SU-DHL-6 (cell line): ENCODE data around the gene DHX30.

Experiments used
- H2AFZ ChIP-seq: fragments of 200-600 bp; sonication (generic); 2 replicates; pipeline ENCODE4 v1.6.1; 2014; ENCODE audit warnings: low read depth, mild to moderate bottlenecking, moderate library complexity, mixed read lengths, antibody characterized with exemption, low read length; ENCODE audit not compliant: severe bottlenecking
- H3F3A ChIP-seq: fragments of 200-600 bp; shearing (Covaris generic); 2 replicates; pipeline ENCODE4 v1.6.0; 2016; ENCODE audit warnings: antibody characterized with exemption, mild to moderate bottlenecking; ENCODE audit not compliant: insufficient read depth
- H3K27ac ChIP-seq: fragments of 200-600 bp; sonication (generic); 2 replicates; pipeline ENCODE4 v1.5.1; 2016; ENCODE audit warnings: low read depth, mild to moderate bottlenecking, low read length, moderate library complexity, mixed read lengths
- H3K27me3 ChIP-seq: fragments of 200-600 bp; sonication (generic), shearing (Covaris generic); 2 replicates; pipeline ENCODE4 v1.6.0; 2014; ENCODE audit warnings: mild to moderate bottlenecking, low read length
- H3K36me3 ChIP-seq: fragments of 200-600 bp; sonication (generic); 2 replicates; pipeline ENCODE4 v1.6.1; 2014; ENCODE audit warnings: mild to moderate bottlenecking, low read length, mixed read lengths
- H3K4me2 ChIP-seq: fragments of 300-600, 200-600 bp; shearing (Covaris generic), sonication (generic); 2 replicates; pipeline ENCODE4 v1.6.0; 2014; ENCODE audit warnings: low read length, low read depth, mild to moderate bottlenecking; ENCODE audit not compliant: poor library complexity, severe bottlenecking
- H3K4me3 ChIP-seq: fragments of 200-600 bp; sonication (generic); 2 replicates; pipeline ENCODE4 v1.5.1; 2014; ENCODE audit warnings: antibody characterized with exemption, low read length, mild to moderate bottlenecking, mixed read lengths; ENCODE audit not compliant: insufficient read depth, poor library complexity, severe bottlenecking
- H3K79me2 ChIP-seq: fragments of 200-600 bp; sonication (generic); 2 replicates; pipeline ENCODE4 v1.6.1; 2014; ENCODE audit warnings: mild to moderate bottlenecking, low read length, moderate library complexity; ENCODE audit not compliant: insufficient read depth
- H3K9ac ChIP-seq: fragments of 200-600 bp; sonication (generic); 2 replicates; pipeline ENCODE4 v1.7.0; 2014; ENCODE audit warnings: mild to moderate bottlenecking, low read length
- H3K9me2 ChIP-seq: fragments of 200-600 bp; sonication (generic); replicated peaks from 2 replicates; pipeline ENCODE4 v1.6.1; 2014; ENCODE audit warnings: low read length; ENCODE audit not compliant: insufficient read depth
- H3K9me3 ChIP-seq: fragments of 200-600 bp; sonication (generic); 2 replicates; pipeline ENCODE4 v1.6.1; 2014; ENCODE audit warnings: low read length, mixed read lengths; ENCODE audit not compliant: insufficient read depth
- H4K20me1 ChIP-seq: fragments of 200-600 bp; sonication (generic); 2 replicates; pipeline ENCODE4 v1.6.1; 2014; ENCODE audit warnings: low read depth, mild to moderate bottlenecking, antibody characterized with exemption, low read length, moderate library complexity, mixed read lengths
- CTCF ChIP-seq: fragments of 200-600 bp; sonication (generic); IDR thresholded peaks from one replicate; pipeline ENCODE4 v1.5.1; 2017; ENCODE audit warnings: antibody characterized with exemption, mild to moderate bottlenecking, low read length, moderate library complexity; ENCODE audit not compliant: insufficient read depth, poor library complexity, severe bottlenecking
- EZH2phosphoT487 ChIP-seq: fragments of 200-600 bp; sonication (generic), shearing (Covaris generic); conservative IDR thresholded peaks from 2 replicates; pipeline ENCODE4 v1.6.1; 2018; ENCODE audit warnings: mild to moderate bottlenecking, antibody characterized with exemption, low read length, moderate library complexity, mixed read lengths

Gene DHX30

GRCh38 chr3:47848599-47849117, 45.7 kb downstream of the DHX30 start:
- H2AFZ ChIP-seq, result no peak overlapping the region
- no peak overlapping the region for H3K27ac ChIP-seq
- H3K27me3 ChIP-seq, result no peaks in the 10 kb centered on the region
- no peak overlapping the region for H3K4me2 ChIP-seq
- no peaks in the 10 kb centered on the region for H3K9me2 ChIP-seq
- H3K9ac ChIP-seq, result no peak overlapping the region
- H3K79me2 ChIP-seq, result no peaks in the 10 kb centered on the region
- H3F3A ChIP-seq, result no peaks in the 10 kb centered on the region; the same call in 1 of the 2 replicates
- H3K9me3 ChIP-seq, result no peaks in the 10 kb centered on the region
- H3K36me3 ChIP-seq, result no peaks in the 10 kb centered on the region
- no peaks in the 10 kb centered on the region for H4K20me1 ChIP-seq
- TF ChIP-seq EZH2phosphoT487 (no peak), CTCF (no peak)
- no peak overlapping the region for H3K4me3 ChIP-seq

- Histone ChIP-seq H3K27me3 (no peaks in the 10 kb centered on the region), H3K27ac (no peak overlapping the region), H3K4me3 (no peak overlapping the region), H4K20me1 (no peaks in the 10 kb centered on the region), H3K79me2 (no peaks in the 10 kb centered on the region), H2AFZ (no peak overlapping the region), H3K9ac (no peak overlapping the region), H3K4me2 (no peak overlapping the region), H3K9me3 (no peaks in the 10 kb centered on the region), H3K9me2 (no peaks in the 10 kb centered on the region), H3K36me3 (no peaks in the 10 kb centered on the region), H3F3A (no peaks in the 10 kb centered on the region; the same call in 1 of the 2 replicates)
- no peak for TF ChIP-seq CTCF
- TF ChIP-seq EZH2phosphoT487, result no peak
Measured at GRCh38 chr3:47849186-47849698, 46.3 kb downstream of the DHX30 start.

GRCh38 chr3:47849699-47850563, 47.0 kb downstream of the DHX30 start:
- Histone ChIP-seq H3K9ac (no peak overlapping the region), H3K36me3 (no peaks in the 10 kb centered on the region), H3K79me2 (no peaks in the 10 kb centered on the region), H3K9me3 (no peaks in the 10 kb centered on the region), H3K4me2 (no peak overlapping the region), H3K27ac (no peak overlapping the region), H3K9me2 (no peaks in the 10 kb centered on the region), H2AFZ (no peak overlapping the region), H3K27me3 (no peaks in the 10 kb centered on the region), H3K4me3 (no peak overlapping the region), H3F3A (no peaks in the 10 kb centered on the region; the same call in 1 of the 2 replicates), H4K20me1 (no peaks in the 10 kb centered on the region)
- TF ChIP-seq EZH2phosphoT487, result no peak
- TF ChIP-seq CTCF, result peak; percentile 10
